Chondrocyte (in vitro differentiated cells): ENCODE data around the gene NFATC3. TPM values are rescaled to one million over a fixed set of nuclear protein-coding genes. Genes with fewer than 3 reads are reported as not detected.
A peak's percentile ranks its signal among the peaks of the same experiment; 100 is the strongest.

ENCODE experiments used
- DNase-seq: peaks from one replicate; pipeline ENCODE4 v3.0.0; 2021; ENCODE audit warnings: mixed read lengths, low spot score
- H3K27ac Mint-ChIP-seq: one replicate; pipeline ENCODE4 v1.8.0; 2021; ENCODE audit warnings: mild to moderate bottlenecking, moderate library complexity, mixed read lengths; ENCODE audit not compliant: unreplicated experiment
- H3K27me3 Mint-ChIP-seq: 2 replicates; pipeline ENCODE4 v1.8.0; 2021; ENCODE audit warnings: low read depth, mixed read lengths
- H3K36me3 Mint-ChIP-seq: 2 replicates; pipeline ENCODE4 v1.8.0; 2021; ENCODE audit warnings: low read depth, mixed read lengths
- H3K4me1 Mint-ChIP-seq: 2 replicates; pipeline ENCODE4 v1.8.0; 2021; ENCODE audit warnings: low read depth, mild to moderate bottlenecking, mixed read lengths
- H3K4me3 Mint-ChIP-seq: one replicate; pipeline ENCODE4 v1.8.0; 2021; ENCODE audit warnings: mild to moderate bottlenecking, moderate library complexity, mixed read lengths; ENCODE audit not compliant: unreplicated experiment
- H3K9me3 Mint-ChIP-seq: 2 replicates; pipeline ENCODE4 v1.8.0; 2021; ENCODE audit warnings: low read depth, mixed read lengths
- CTCF ChIP-seq: fragments of 200-600 bp; sonication (generic); IDR thresholded peaks from 2 replicates; pipeline ENCODE4 v1.5.0; 2021; ENCODE audit warnings: antibody characterized with exemption, mild to moderate bottlenecking, moderate library complexity
- total RNA-seq: library from RNA; stranded (reverse); gene quantifications from 3 replicates; pipeline ENCODE4 v1.2.1, GENCODE V29; 2021

Gene NFATC3
- total RNA-seq, 1 donor from 2014 or later = 37.7 TPM

- no peaks in the 10 kb centered on the region for H3K9me3 Mint-ChIP-seq
- H3K27ac Mint-ChIP-seq = peak overlapping the region; percentile 53
- no peak for DNase-seq
- no peak overlapping the region for H3K4me3 Mint-ChIP-seq
- no peak for TF ChIP-seq CTCF
- H3K36me3 Mint-ChIP-seq = no peaks in the 10 kb centered on the region
- peaks cover 17% of the 10 kb centered on the region for H3K4me1 Mint-ChIP-seq
- H3K27me3 Mint-ChIP-seq = no peaks in the 10 kb centered on the region
Observed at GRCh38 chr16:68200088-68200783, 115.1 kb downstream of the NFATC3 start.

GRCh38 chr16:68202091-68202519 lies 116.9 kb downstream of the NFATC3 start:
- peaks cover 17% of the 10 kb centered on the region for H3K4me1 Mint-ChIP-seq
- no peaks in the 10 kb centered on the region for H3K36me3 Mint-ChIP-seq
- peak overlapping the region; percentile 36 for H3K27ac Mint-ChIP-seq
- TF ChIP-seq CTCF = peak; percentile 21
- DNase-seq = no peak
- H3K27me3 Mint-ChIP-seq = no peaks in the 10 kb centered on the region
- H3K4me3 Mint-ChIP-seq = no peak overlapping the region
- no peaks in the 10 kb centered on the region for H3K9me3 Mint-ChIP-seq

GRCh38 chr16:68206245-68206644 lies 121.1 kb downstream of the NFATC3 start:
- H3K4me1 Mint-ChIP-seq = peaks cover 4% of the 10 kb centered on the region
- H3K27ac Mint-ChIP-seq = no peak overlapping the region
- H3K9me3 Mint-ChIP-seq = no peaks in the 10 kb centered on the region
- no peaks in the 10 kb centered on the region for H3K27me3 Mint-ChIP-seq
- no peak overlapping the region for H3K4me3 Mint-ChIP-seq
- no peak for DNase-seq
- H3K36me3 Mint-ChIP-seq = no peaks in the 10 kb centered on the region
- TF ChIP-seq CTCF = no peak

GRCh38 chr16:68214726-68215125 lies 129.6 kb downstream of the NFATC3 start:
- Mint-ChIP-seq H3K9me3 (no peaks in the 10 kb centered on the region), H3K4me3 (no peak overlapping the region), H3K27ac (no peak overlapping the region), H3K27me3 (no peaks in the 10 kb centered on the region), H3K36me3 (peaks cover 4% of the 10 kb centered on the region), H3K4me1 (no peaks in the 10 kb centered on the region)
- no peak for DNase-seq
- TF ChIP-seq CTCF = no peak

DNA sequence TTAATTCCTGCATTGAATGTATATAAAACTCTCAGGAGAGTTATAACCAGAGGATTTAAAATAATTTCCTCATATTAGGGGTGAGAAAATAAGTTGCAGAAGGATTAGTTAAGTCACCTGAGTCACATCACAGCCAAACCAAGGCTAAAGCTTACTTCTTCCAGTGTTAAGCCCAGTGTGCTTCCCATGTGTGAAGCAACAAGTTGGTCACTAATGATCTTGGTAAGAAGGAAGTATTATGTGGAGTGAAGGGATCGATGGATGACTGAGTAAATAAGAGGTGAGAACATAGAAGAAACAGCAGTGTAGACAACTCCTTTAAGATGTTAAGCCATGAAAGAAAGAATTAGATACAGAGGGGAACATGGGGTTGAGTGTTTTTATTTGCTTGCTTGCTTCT lies 130.1 kb downstream of the NFATC3 start:
- Mint-ChIP-seq H3K9me3 (no peaks in the 10 kb centered on the region), H3K27me3 (no peaks in the 10 kb centered on the region), H3K36me3 (peaks cover 4% of the 10 kb centered on the region), H3K27ac (no peak overlapping the region), H3K4me3 (no peak overlapping the region), H3K4me1 (no peaks in the 10 kb centered on the region)
- no peak for TF ChIP-seq CTCF
- no peak for DNase-seq
